ENCODE measurements around the gene ABHD16A.
A peak's percentile ranks its signal among the peaks of the same experiment; 100 is the strongest.

Gene ABHD16A

GRCh38 chr6:31690231-31691077 lies 12.7 kb downstream of the ABHD16A start:
- no peak for TF ChIP-seq EZH2phosphoT487 (IDR thresholded peaks at IDR 0.05; ENCODE audit: borderline replicate concordance)
- TF ChIP-seq, protein P1, sequence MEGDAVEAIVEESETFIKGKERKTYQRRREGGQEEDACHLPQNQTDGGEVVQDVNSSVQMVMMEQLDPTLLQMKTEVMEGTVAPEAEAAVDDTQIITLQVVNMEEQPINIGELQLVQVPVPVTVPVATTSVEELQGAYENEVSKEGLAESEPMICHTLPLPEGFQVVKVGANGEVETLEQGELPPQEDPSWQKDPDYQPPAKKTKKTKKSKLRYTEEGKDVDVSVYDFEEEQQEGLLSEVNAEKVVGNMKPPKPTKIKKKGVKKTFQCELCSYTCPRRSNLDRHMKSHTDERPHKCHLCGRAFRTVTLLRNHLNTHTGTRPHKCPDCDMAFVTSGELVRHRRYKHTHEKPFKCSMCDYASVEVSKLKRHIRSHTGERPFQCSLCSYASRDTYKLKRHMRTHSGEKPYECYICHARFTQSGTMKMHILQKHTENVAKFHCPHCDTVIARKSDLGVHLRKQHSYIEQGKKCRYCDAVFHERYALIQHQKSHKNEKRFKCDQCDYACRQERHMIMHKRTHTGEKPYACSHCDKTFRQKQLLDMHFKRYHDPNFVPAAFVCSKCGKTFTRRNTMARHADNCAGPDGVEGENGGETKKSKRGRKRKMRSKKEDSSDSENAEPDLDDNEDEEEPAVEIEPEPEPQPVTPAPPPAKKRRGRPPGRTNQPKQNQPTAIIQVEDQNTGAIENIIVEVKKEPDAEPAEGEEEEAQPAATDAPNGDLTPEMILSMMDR (conservative IDR thresholded peaks at IDR 0.05; ENCODE audit: low read length): no peak
- no peak overlapping the region for H3K9ac ChIP-seq (ENCODE audit: low read depth, low read length, poor library complexity, severe bottlenecking)

GRCh38 chr6:31689249-31690110 lies 13.6 kb downstream of the ABHD16A start:
- no peaks in the 10 kb centered on the region for H3F3A ChIP-seq (ENCODE audit: low read depth)
- H3K9ac ChIP-seq (ENCODE audit: low read depth, low read length, poor library complexity, severe bottlenecking): no peak overlapping the region
- no peaks in the 10 kb centered on the region for H3K27me3 ChIP-seq (ENCODE audit: insufficient read depth, low read length, poor library complexity, severe bottlenecking)
- no peaks in the 10 kb centered on the region for H3K9me3 ChIP-seq (ENCODE audit: insufficient read depth, low read depth, low read length)
- H3K4me3 ChIP-seq (ENCODE audit: low read length, poor library complexity, severe bottlenecking): no peak overlapping the region
- no peaks in the 10 kb centered on the region for H4K20me1 ChIP-seq (ENCODE audit: insufficient read depth, low read length, poor library complexity, severe bottlenecking)
- no peaks in the 10 kb centered on the region for H3K9me2 ChIP-seq (replicated peaks; ENCODE audit: low read depth, low read length)
- H2AFZ ChIP-seq (ENCODE audit: low read length): no peak overlapping the region
- H3K4me2 ChIP-seq (ENCODE audit: low read depth, low read length, poor library complexity, severe bottlenecking): no peak overlapping the region
- TF ChIP-seq, protein P1 (conservative IDR thresholded peaks at IDR 0.05; ENCODE audit: low read length): peak; percentile 69
- no peak for TF ChIP-seq EZH2phosphoT487 (IDR thresholded peaks at IDR 0.05; ENCODE audit: borderline replicate concordance)
- no peaks in the 10 kb centered on the region for H3K4me1 ChIP-seq (ENCODE audit: insufficient read depth, low read length, poor library complexity, severe bottlenecking)
- no peaks in the 10 kb centered on the region for H3K79me2 ChIP-seq (ENCODE audit: insufficient read depth, low read length)
- peaks cover 83% of the 10 kb centered on the region; the same call in 1 of the 2 replicates for H3K36me3 ChIP-seq (ENCODE audit: insufficient read depth, low read length)

More at GRCh38 chr6:31690231-31691077, 12.7 kb downstream of the ABHD16A start:
- Histone ChIP-seq H3K9me3 (ENCODE audit: insufficient read depth, low read depth, low read length) (no peaks in the 10 kb centered on the region), H2AFZ (ENCODE audit: low read length) (no peak overlapping the region), H3K27me3 (ENCODE audit: insufficient read depth, low read length, poor library complexity, severe bottlenecking) (no peaks in the 10 kb centered on the region), H4K20me1 (ENCODE audit: insufficient read depth, low read length, poor library complexity, severe bottlenecking) (no peaks in the 10 kb centered on the region), H3K4me1 (ENCODE audit: insufficient read depth, low read length, poor library complexity, severe bottlenecking) (no peaks in the 10 kb centered on the region), H3K4me2 (ENCODE audit: low read depth, low read length, poor library complexity, severe bottlenecking) (no peak overlapping the region), H3K36me3 (ENCODE audit: insufficient read depth, low read length) (peaks cover 92% of the 10 kb centered on the region; the same call in 1 of the 2 replicates), H3K9me2 (replicated peaks; ENCODE audit: low read depth, low read length) (no peaks in the 10 kb centered on the region), H3K79me2 (ENCODE audit: insufficient read depth, low read length) (no peaks in the 10 kb centered on the region), H3F3A (ENCODE audit: low read depth) (no peaks in the 10 kb centered on the region), H3K4me3 (ENCODE audit: low read length, poor library complexity, severe bottlenecking) (no peak overlapping the region)

DNA sequence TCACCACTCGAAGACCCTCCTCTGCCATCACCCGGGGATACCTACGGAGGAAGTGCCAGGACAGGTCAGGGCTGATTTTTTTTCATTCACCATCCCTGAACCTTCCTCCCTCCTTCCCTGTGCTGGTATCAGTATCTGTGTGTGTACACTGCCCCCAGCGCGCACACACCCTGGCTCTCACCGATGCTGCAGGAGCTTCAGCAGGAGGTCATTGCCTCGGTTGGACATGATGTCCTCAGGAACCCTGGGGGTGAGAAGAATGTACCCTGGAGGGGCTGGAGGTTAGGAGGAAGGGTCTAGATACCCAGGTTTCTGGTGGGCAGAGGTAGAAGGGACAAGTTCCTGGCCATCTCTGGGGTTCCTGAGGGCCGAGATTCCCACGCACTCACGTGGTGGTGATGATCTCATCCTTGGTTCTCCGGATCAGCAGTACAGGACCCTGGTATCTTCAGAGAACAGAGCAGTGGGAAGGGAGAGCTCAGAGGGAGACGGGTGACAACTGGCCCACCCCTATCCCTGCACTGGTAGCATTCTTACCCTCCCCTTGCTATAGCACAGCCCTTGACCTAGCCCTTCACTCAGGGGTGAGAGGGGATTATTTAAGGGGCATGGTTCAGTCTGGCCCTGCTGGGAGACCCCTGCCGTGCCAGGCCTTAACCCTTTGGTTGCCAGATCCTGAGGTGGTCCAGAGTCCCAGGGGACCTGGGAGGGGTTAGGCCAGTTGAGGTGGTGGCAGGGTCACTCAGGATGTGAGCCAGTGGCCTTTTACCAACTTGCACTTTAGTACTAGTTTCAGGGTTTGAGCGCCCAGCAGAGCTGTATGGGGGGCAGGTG lies 15.0 kb downstream of the ABHD16A start:
- Histone ChIP-seq H3F3A (ENCODE audit: low read depth) (no peaks in the 10 kb centered on the region), H3K4me2 (ENCODE audit: low read depth, low read length, poor library complexity, severe bottlenecking) (no peak overlapping the region), H3K79me2 (ENCODE audit: insufficient read depth, low read length) (no peaks in the 10 kb centered on the region), H3K9me3 (ENCODE audit: insufficient read depth, low read depth, low read length) (no peaks in the 10 kb centered on the region), H3K27me3 (ENCODE audit: insufficient read depth, low read length, poor library complexity, severe bottlenecking) (no peaks in the 10 kb centered on the region), H3K4me3 (ENCODE audit: low read length, poor library complexity, severe bottlenecking) (no peak overlapping the region), H3K36me3 (ENCODE audit: insufficient read depth, low read length) (peaks cover 70% of the 10 kb centered on the region; the same call in 1 of the 2 replicates), H4K20me1 (ENCODE audit: insufficient read depth, low read length, poor library complexity, severe bottlenecking) (no peaks in the 10 kb centered on the region), H3K9me2 (replicated peaks; ENCODE audit: low read depth, low read length) (no peaks in the 10 kb centered on the region), H3K9ac (ENCODE audit: low read depth, low read length, poor library complexity, severe bottlenecking) (no peak overlapping the region), H2AFZ (ENCODE audit: low read length) (no peak overlapping the region), H3K4me1 (ENCODE audit: insufficient read depth, low read length, poor library complexity, severe bottlenecking) (no peaks in the 10 kb centered on the region)
- TF ChIP-seq, protein P1 (conservative IDR thresholded peaks at IDR 0.05; ENCODE audit: low read length): no peak
- no peak for TF ChIP-seq EZH2phosphoT487 (IDR thresholded peaks at IDR 0.05; ENCODE audit: borderline replicate concordance)
